ENCODE data around the gene TRPM1. TPM values are rescaled to one million over a fixed set of nuclear protein-coding genes. Genes with fewer than 3 reads are reported as not detected.
"Not testable (repeated sequence)": the region's sequence is repeated elsewhere in the genome, so short reads cannot be mapped to it uniquely, and the experiment has no call there.

Gene TRPM1
- total RNA-seq, 4 donors from 2014 or later: not detected

DNA sequence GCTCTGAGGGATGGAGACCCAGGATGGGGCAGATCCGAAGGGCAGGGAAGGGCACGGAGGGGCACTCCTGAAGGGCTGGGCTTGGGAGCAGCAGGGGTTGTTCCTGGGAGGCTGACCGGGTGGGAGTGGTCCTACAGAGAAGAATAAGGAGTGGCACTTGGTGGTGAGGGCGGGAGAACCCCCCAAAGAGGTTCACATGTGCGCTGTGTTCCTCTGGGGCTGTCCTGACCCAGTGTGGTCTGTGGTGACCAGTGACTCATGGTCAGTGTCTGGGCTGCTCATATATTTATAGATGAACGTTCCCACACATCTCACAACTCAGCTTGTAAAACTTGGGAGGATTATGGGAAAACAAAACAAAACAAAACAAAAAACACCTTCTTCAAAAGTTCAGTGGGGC, 10.0 kb downstream of the TRPM1 start:
- no peak for DNase-seq (ENCODE audit: extremely low spot score)
- no peak overlapping the region for H3K27ac ChIP-seq (replicated peaks in 1 of 4)
- H3K27me3 ChIP-seq: no peaks in the 10 kb centered on the region
- intact Hi-C loops (cut with DNase I): no loop called here
- no peak for TF ChIP-seq POLR2AphosphoS5 (IDR thresholded peaks at IDR 0.05)
- H3K4me1 ChIP-seq: no peaks in the 10 kb centered on the region
- 82% methylated on average over 6 of the region's 6 CpGs for WGBS
- H3K4me3 ChIP-seq: no peak overlapping the region
- H3K36me3 ChIP-seq: no peaks in the 10 kb centered on the region
- no peaks in the 10 kb centered on the region for H3K9me3 ChIP-seq

DNA sequence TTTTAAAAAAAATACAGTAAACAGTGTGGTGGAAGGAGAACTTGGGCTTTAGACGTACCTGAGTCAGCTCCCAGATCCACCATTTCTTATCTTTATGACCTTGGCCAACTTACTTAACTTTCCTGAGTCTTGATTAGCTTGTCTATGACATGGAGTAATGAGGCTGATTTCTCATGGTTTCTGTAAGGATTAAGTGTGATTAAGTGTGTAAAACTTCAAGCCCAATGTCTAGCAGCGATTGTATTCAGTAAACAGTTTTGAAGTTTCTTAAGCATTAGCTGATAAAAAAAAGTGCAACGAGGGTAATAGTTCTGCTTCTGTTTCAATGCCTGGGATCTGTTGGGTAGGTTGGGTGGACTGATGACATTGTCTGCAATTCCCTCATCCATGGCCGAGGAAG, 10.8 kb downstream of the TRPM1 start:
- TF ChIP-seq, protein P1, sequence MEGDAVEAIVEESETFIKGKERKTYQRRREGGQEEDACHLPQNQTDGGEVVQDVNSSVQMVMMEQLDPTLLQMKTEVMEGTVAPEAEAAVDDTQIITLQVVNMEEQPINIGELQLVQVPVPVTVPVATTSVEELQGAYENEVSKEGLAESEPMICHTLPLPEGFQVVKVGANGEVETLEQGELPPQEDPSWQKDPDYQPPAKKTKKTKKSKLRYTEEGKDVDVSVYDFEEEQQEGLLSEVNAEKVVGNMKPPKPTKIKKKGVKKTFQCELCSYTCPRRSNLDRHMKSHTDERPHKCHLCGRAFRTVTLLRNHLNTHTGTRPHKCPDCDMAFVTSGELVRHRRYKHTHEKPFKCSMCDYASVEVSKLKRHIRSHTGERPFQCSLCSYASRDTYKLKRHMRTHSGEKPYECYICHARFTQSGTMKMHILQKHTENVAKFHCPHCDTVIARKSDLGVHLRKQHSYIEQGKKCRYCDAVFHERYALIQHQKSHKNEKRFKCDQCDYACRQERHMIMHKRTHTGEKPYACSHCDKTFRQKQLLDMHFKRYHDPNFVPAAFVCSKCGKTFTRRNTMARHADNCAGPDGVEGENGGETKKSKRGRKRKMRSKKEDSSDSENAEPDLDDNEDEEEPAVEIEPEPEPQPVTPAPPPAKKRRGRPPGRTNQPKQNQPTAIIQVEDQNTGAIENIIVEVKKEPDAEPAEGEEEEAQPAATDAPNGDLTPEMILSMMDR (IDR thresholded peaks at IDR 0.05): no peak
- TF ChIP-seq POLR2A (IDR thresholded peaks at IDR 0.05; ENCODE audit: low read depth) (no peak), POLR2AphosphoS5 (IDR thresholded peaks at IDR 0.05) (no peak), EP300 (IDR thresholded peaks at IDR 0.05) (no peak)
- 85% methylated on average over 4 of the region's 4 CpGs for WGBS

DNA sequence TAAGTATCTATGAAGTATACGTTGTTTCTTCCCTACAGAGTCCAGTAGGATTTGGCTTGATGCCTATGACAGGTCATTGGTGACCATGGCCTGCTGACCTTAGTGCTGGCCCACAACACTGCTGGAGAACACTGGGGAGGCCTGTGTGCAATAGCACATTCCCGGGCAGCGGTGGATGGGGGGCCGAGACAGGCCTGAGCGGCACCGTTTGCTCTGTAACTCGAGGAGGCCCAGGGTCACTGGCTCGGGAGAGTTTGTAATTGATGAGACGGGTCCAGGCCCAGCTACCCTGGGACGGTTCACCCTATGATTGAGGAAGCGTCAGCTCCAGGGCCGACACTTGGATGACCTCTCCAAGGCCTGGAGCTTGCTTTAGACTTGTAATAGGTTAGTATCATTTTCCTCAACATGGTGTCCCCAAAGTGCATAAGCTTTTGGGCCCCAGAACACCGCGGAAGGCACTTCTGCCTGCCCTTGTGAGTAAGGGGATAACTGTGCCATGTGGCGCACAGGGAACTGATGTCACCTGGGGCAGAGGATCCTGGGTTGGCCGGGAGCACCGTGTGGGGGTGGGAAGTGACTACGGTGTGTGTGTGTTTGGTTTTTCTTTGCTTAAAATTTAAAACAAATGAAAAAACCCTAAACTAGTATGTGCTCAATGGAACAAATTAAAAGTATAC, 12.0 kb downstream of the TRPM1 start:
- H3K4me1 ChIP-seq: no peaks in the 10 kb centered on the region
- DNase-seq (ENCODE audit: extremely low spot score): no peak
- intact Hi-C loops (cut with DNase I): no loop called here
- no peak overlapping the region for H3K27ac ChIP-seq (replicated peaks in 1 of 4)
- no peak overlapping the region for H3K4me3 ChIP-seq
- WGBS: 88% methylated on average over 6 of the region's 18 CpGs
- H3K9me3 ChIP-seq: no peaks in the 10 kb centered on the region
- TF ChIP-seq POLR2A (IDR thresholded peaks at IDR 0.05; ENCODE audit: low read depth) (no peak), POLR2AphosphoS5 (IDR thresholded peaks at IDR 0.05) (no peak), EP300 (IDR thresholded peaks at IDR 0.05) (no peak)
- TF ChIP-seq, protein P1 (IDR thresholded peaks at IDR 0.05): no peak
- no peaks in the 10 kb centered on the region for H3K36me3 ChIP-seq
- H3K27me3 ChIP-seq: peaks cover 0 to 2% (median 0%) of the 10 kb centered on the region in 4 donors

More for the DNA sequence above, 10.8 kb downstream of the TRPM1 start:
- H3K27ac ChIP-seq (replicated peaks in 1 of 4): no peak overlapping the region
- H3K27me3 ChIP-seq: peaks cover 0 to 2% (median 0%) of the 10 kb centered on the region in 4 donors
- no peaks in the 10 kb centered on the region for H3K9me3 ChIP-seq
- no peak for DNase-seq (ENCODE audit: extremely low spot score)
- no peak overlapping the region for H3K4me3 ChIP-seq
- no peaks in the 10 kb centered on the region for H3K36me3 ChIP-seq
- intact Hi-C loops (cut with DNase I): no loop called here
- H3K4me1 ChIP-seq: no peaks in the 10 kb centered on the region

DNA sequence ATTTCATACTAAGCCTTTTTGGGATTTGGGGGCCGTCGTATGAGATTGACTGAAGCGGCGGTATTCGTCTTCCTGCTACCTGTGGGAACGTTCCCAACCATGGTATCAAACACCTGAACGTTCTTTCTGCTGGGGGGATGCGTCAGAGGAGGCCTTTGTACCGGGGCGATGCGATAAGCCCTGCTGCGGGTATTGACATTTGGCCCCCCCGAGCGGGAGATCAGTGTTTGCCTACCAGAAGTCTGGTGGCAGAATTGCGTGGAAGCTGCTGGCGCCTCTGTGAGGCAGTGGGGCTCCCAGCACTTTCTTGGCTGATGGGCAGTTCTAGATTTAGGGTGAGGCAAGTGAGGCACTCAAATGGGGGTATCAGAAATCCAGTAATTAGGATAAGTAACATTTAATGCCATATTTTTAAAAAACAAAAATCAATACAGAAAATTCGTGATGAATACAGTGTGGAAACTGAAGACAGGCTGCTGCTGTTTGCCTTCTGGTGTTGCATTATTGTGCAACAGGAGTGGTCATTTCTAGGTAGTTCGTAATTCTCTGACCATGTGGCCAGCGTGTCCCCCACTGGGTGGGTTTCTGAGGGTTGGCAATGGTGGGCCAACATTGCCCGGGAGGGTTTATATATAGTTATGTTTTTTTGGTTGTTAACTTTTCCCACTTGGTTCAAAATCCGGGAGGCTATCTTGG, 12.7 kb downstream of the TRPM1 start:
- H3K36me3 ChIP-seq: no peaks in the 10 kb centered on the region
- no peak for DNase-seq (ENCODE audit: extremely low spot score)
- no peaks in the 10 kb centered on the region for H3K4me1 ChIP-seq
- H3K27me3 ChIP-seq: peaks cover 0 to 2% (median 0%) of the 10 kb centered on the region in 4 donors
- TF ChIP-seq, protein P1 (IDR thresholded peaks at IDR 0.05): no peak
- TF ChIP-seq POLR2A (IDR thresholded peaks at IDR 0.05; ENCODE audit: low read depth) (no peak), POLR2AphosphoS5 (IDR thresholded peaks at IDR 0.05) (no peak), EP300 (IDR thresholded peaks at IDR 0.05) (no peak)
- H3K9me3 ChIP-seq: no peaks in the 10 kb centered on the region
- 96% methylated on average over 21 of the region's 21 CpGs for WGBS
- intact Hi-C loops (cut with DNase I): no loop called here
- no peak overlapping the region for H3K27ac ChIP-seq (replicated peaks in 1 of 4)
- no peak overlapping the region for H3K4me3 ChIP-seq

DNA sequence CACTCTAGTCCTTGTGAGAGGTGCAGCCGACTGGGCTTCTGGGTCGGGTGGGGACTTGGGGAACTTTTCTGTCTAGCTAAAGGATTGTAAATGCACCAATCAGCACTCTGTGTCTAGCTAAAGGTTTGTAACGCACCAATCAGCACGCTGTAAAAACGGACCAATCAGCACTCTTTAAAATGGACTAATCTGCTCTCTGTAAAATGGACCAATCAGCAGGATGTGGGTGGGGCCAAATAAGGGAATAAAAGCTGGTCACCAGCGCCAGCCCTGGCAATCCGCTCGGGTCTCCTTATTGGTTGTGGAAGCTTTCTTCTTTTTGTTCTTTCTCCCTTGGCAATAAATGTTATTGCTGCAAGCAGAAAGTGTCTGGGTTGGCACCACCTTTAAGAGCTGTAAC, 13.5 kb downstream of the TRPM1 start:
- H3K36me3 ChIP-seq; H3K27ac ChIP-seq (replicated peaks in 1 of 4); H3K9me3 ChIP-seq; H3K4me3 ChIP-seq; DNase-seq (ENCODE audit: extremely low spot score); H3K27me3 ChIP-seq; intact Hi-C loops (cut with DNase I); H3K4me1 ChIP-seq: not testable (repeated sequence)
- WGBS: 83% methylated on average over 8 of the region's 8 CpGs
